ENCODE measurements around the gene SUMO4. TPM values are rescaled to one million over a fixed set of nuclear protein-coding genes. Genes with fewer than 3 reads are reported as not detected.

Gene SUMO4
- total and polyA plus RNA-seq, 2 of the 4 experiments (the other 2 are of a cell fraction): 2.2 TPM; not detected in 1

GRCh38 chr6:149425754-149426153 is 25.7 kb downstream of the SUMO4 start:
- in situ Hi-C loops (cut with MboI; ENCODE audit: low sequenced_read_pairs) (loop anchor here (5.0 to 10.0 kb wide), 3 partner anchors 343 to 841 kb away; no protein-coding TSS in a partner anchor), intact Hi-C loops (cut with micrococcal nuclease) (no loop called here), dilution Hi-C loops (cut with HindIII; ENCODE audit: low sequenced_read_pairs, unreplicated experiment) (no loop called here)
- Histone ChIP-seq H3K4me2 (ENCODE audit: low read depth, low read length) (no peak overlapping the region), H3K9me1 (ENCODE audit: insufficient read depth, low read length) (no peaks in the 10 kb centered on the region), H4K91ac (ENCODE audit: insufficient read depth, low read depth, low read length) (no peak overlapping the region), H3K14ac (replicated peaks; ENCODE audit: low read depth, low read length) (no peak overlapping the region), H2BK15ac (ENCODE audit: low read depth, low read length) (no peak overlapping the region), H3K4me1 (ENCODE audit: control insufficient read depth, insufficient read depth, low read length) (peaks cover 2% of the 10 kb centered on the region; the same call in 1 of the 2 replicates), H2AK5ac (ENCODE audit: low read depth, low read length) (no peak overlapping the region), H3K27ac (ENCODE audit: insufficient read depth, low read length) (no peak overlapping the region), H4K8ac (ENCODE audit: low read depth in 2 of 2, low read length in 2 of 2) (no peak overlapping the region), H3K18ac (ENCODE audit: low read depth, low read length) (no peak overlapping the region), H2AFZ (replicated peaks; ENCODE audit: low read length, poor library complexity) (no peak overlapping the region), H3K4me3 (ENCODE audit: insufficient read depth, low read depth, low read length) (no peak overlapping the region), H4K5ac (ENCODE audit: low read depth, low read length) (no peak overlapping the region), H2BK20ac (ENCODE audit: low read depth, low read length) (no peak overlapping the region), H2BK5ac (ENCODE audit: low read depth, low read length, poor library complexity, severe bottlenecking) (no peak overlapping the region), H3K23ac (ENCODE audit: low read depth, low read length) (no peak overlapping the region), H3K9ac (ENCODE audit: low read depth, low read length) (no peak overlapping the region), H2BK120ac (ENCODE audit: low read depth, low read length) (no peak overlapping the region), H3K36me3 (ENCODE audit: control insufficient read depth, insufficient read depth, low read length) (no peaks in the 10 kb centered on the region), H4K20me1 (ENCODE audit: insufficient read depth, low read length) (no peaks in the 10 kb centered on the region), H3K9me3 (ENCODE audit: control insufficient read depth, insufficient read depth, low read length) (no peaks in the 10 kb centered on the region), H2AK9ac (replicated peaks; ENCODE audit: low read depth, low read length, poor library complexity) (no peak overlapping the region), H3K27me3 (ENCODE audit: control insufficient read depth, insufficient read depth, low read length) (peaks cover 8% of the 10 kb centered on the region), H3K79me1 (ENCODE audit: low read depth in 1 of 2, low read length in 2 of 2) (no peaks in the 10 kb centered on the region), H3K4ac (ENCODE audit: low read depth, low read length) (no peak overlapping the region), H3K56ac (ENCODE audit: extremely low read depth, insufficient read depth, low read length) (no peak overlapping the region)
- no TSS peak for BruUV-seq (replicated peaks)
- no peak for TF ChIP-seq SMC3 (IDR thresholded peaks at IDR 0.05; ENCODE audit: low read depth, low read length)
- no peak for TF ChIP-seq RCOR1 (IDR thresholded peaks at IDR 0.05; ENCODE audit: insufficient replicate concordance, low read length)
- TF ChIP-seq, protein P1, sequence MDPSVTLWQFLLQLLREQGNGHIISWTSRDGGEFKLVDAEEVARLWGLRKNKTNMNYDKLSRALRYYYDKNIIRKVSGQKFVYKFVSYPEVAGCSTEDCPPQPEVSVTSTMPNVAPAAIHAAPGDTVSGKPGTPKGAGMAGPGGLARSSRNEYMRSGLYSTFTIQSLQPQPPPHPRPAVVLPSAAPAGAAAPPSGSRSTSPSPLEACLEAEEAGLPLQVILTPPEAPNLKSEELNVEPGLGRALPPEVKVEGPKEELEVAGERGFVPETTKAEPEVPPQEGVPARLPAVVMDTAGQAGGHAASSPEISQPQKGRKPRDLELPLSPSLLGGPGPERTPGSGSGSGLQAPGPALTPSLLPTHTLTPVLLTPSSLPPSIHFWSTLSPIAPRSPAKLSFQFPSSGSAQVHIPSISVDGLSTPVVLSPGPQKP (IDR thresholded peaks at IDR 0.05; ENCODE audit: borderline replicate concordance, low read depth, low read length): no peak
- TF ChIP-seq MAFK (IDR thresholded peaks at IDR 0.05; ENCODE audit: low read depth, low read length): no peak
- no peak for TF ChIP-seq MAZ (IDR thresholded peaks at IDR 0.05; ENCODE audit: borderline replicate concordance, low read depth, low read length)
- no peak for TF ChIP-seq POLR2A (IDR thresholded peaks at IDR 0.05; ENCODE audit: low read depth, low read length)
- no peak for TF ChIP-seq FOS (IDR thresholded peaks at IDR 0.05; ENCODE audit: low read depth, low read length)
- no peak for TF ChIP-seq CHD1 (IDR thresholded peaks at IDR 0.05; ENCODE audit: low read depth, low read length)
- no peak for TF ChIP-seq RFX5 (IDR thresholded peaks at IDR 0.05; ENCODE audit: low read depth, low read length)
- no peak for TF ChIP-seq MXI1 (IDR thresholded peaks at IDR 0.05; ENCODE audit: borderline replicate concordance, low read depth, low read length)
- no peak for TF ChIP-seq BHLHE40 (IDR thresholded peaks at IDR 0.05; ENCODE audit: low read depth, low read length)
- TF ChIP-seq NFE2L2 (IDR thresholded peaks at IDR 0.05; ENCODE audit: low read depth, low read length): no peak
- TF ChIP-seq, protein P2, sequence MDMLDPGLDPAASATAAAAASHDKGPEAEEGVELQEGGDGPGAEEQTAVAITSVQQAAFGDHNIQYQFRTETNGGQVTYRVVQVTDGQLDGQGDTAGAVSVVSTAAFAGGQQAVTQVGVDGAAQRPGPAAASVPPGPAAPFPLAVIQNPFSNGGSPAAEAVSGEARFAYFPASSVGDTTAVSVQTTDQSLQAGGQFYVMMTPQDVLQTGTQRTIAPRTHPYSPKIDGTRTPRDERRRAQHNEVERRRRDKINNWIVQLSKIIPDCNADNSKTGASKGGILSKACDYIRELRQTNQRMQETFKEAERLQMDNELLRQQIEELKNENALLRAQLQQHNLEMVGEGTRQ (IDR thresholded peaks at IDR 0.05; ENCODE audit: low read depth, low read length): no peak
- TF ChIP-seq, protein P3, sequence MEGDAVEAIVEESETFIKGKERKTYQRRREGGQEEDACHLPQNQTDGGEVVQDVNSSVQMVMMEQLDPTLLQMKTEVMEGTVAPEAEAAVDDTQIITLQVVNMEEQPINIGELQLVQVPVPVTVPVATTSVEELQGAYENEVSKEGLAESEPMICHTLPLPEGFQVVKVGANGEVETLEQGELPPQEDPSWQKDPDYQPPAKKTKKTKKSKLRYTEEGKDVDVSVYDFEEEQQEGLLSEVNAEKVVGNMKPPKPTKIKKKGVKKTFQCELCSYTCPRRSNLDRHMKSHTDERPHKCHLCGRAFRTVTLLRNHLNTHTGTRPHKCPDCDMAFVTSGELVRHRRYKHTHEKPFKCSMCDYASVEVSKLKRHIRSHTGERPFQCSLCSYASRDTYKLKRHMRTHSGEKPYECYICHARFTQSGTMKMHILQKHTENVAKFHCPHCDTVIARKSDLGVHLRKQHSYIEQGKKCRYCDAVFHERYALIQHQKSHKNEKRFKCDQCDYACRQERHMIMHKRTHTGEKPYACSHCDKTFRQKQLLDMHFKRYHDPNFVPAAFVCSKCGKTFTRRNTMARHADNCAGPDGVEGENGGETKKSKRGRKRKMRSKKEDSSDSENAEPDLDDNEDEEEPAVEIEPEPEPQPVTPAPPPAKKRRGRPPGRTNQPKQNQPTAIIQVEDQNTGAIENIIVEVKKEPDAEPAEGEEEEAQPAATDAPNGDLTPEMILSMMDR (conservative IDR thresholded peaks at IDR 0.05; ENCODE audit: low read depth, low read length): no peak
- no peak for TF ChIP-seq RAD21 (IDR thresholded peaks at IDR 0.05; ENCODE audit: low read length)
- no peak for TF ChIP-seq CEBPB (IDR thresholded peaks at IDR 0.05; ENCODE audit: low read depth, low read length)
- ATAC-seq (ENCODE audit: low read depth) (no peak), DNase-seq (no peak)
- 100% methylated on average over 1 of the region's 5 CpGs; no CpG with 5 or more reads in 1 of the 2 experiments for WGBS, 2 experiments (ENCODE audit: extremely low coverage in 2 of 2, insufficient read length in 1 of 2)
- CTCF ChIA-PET: no interaction called here
- POLR2A ChIA-PET (ENCODE audit: unreplicated experiment): no interaction called here
